Osteoblast (primary cell): ENCODE data around the gene PSME2. TPM values are rescaled to one million over a fixed set of nuclear protein-coding genes. Genes with fewer than 3 reads are reported as not detected.

Source experiments
- DNase-seq: peaks from one replicate; pipeline ENCODE4 v3.0.0; 2011; ENCODE audit warnings: low spot score, mixed read lengths; ENCODE audit not compliant: insufficient read length; ENCODE audit errors: missing footprints
- H2AFZ ChIP-seq: 2 replicates; pipeline ENCODE4 v1.6.0; 2011; ENCODE audit warnings: mild to moderate bottlenecking, low read length
- H3K27ac ChIP-seq: 2 replicates; pipeline ENCODE4 v1.5.1; 2011; ENCODE audit warnings: mild to moderate bottlenecking, low read depth, low read length, moderate library complexity
- H3K27me3 ChIP-seq: 2 replicates; pipeline ENCODE4 v1.6.0; 2012; ENCODE audit warnings: mild to moderate bottlenecking, control low read depth, inconsistent platforms, low read length, moderate library complexity; ENCODE audit not compliant: insufficient read depth
- H3K36me3 ChIP-seq: 2 replicates; pipeline ENCODE4 v1.5.1; 2011; ENCODE audit warnings: mild to moderate bottlenecking, low read length, control low read depth, moderate library complexity; ENCODE audit not compliant: insufficient read depth
- H3K4me1 ChIP-seq: 2 replicates; pipeline ENCODE4 v1.5.1; 2011; ENCODE audit warnings: mild to moderate bottlenecking, low read length, control low read depth, moderate library complexity; ENCODE audit not compliant: insufficient read depth
- H3K4me2 ChIP-seq: 2 replicates; pipeline ENCODE4 v1.6.0; 2011; ENCODE audit warnings: mild to moderate bottlenecking, low read length; ENCODE audit not compliant: insufficient read depth
- H3K4me3 ChIP-seq: fragments of 200-600 bp; sonication (generic); 3 replicates; pipeline ENCODE4 v1.5.1; 2012; ENCODE audit warnings: mild to moderate bottlenecking, low read length, inconsistent platforms; ENCODE audit not compliant: insufficient read depth
- H3K79me2 ChIP-seq: 2 replicates; pipeline ENCODE4 v1.6.0; 2012; ENCODE audit warnings: mild to moderate bottlenecking, low read length, control low read depth, inconsistent platforms; ENCODE audit not compliant: insufficient read depth
- H3K9me3 ChIP-seq: 2 replicates; pipeline ENCODE4 v1.5.1; 2011; ENCODE audit warnings: low read depth, low read length, control low read depth
- H4K20me1 ChIP-seq: 2 replicates; pipeline ENCODE4 v1.6.0; 2012; ENCODE audit warnings: mild to moderate bottlenecking, low read length, control low read depth; ENCODE audit not compliant: insufficient read depth
- total RNA-seq: library from RNA; depleted of rRNA; stranded (reverse); fragments of >200 nt; gene quantifications from 2 replicates; pipeline ENCODE4 v1.2.3, GENCODE V29; 2012
- TF ChIP-seq, protein P1 (sequence below): IDR thresholded peaks from 2 replicates; pipeline ENCODE4 v1.5.1; 2011; ENCODE audit warnings: mild to moderate bottlenecking, low read depth, low read length, moderate library complexity; ENCODE audit errors: extremely low read depth

Gene PSME2
- total RNA-seq, 1 donor, result 55.7 TPM

DNA sequence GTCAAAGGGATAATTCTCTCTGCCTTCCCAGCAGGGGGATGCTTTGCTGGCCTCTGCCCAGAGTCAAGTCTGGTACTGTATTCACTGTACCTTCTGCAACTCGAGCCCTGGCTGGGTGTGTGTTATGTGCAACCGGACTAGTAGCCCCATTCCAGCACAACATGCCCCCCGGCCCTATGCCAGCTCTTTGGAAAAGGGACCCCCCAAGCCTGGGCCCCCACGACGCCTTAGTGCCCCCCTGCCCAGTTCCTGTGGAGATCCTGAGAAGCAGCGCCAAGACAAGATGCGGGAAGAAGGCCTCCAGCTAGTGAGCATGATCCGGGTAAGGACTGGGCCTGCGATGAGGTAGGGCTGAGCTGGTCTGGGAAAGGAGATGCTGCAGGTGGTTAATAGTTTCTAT lies 4.2 kb upstream of the PSME2 start:
- peaks cover 35% of the 10 kb centered on the region for H3K79me2 ChIP-seq
- H3K4me2 ChIP-seq, result no peak overlapping the region
- H4K20me1 ChIP-seq, result peaks cover 11% of the 10 kb centered on the region
- H3K9me3 ChIP-seq, result no peaks in the 10 kb centered on the region
- peaks cover 51% of the 10 kb centered on the region for H3K36me3 ChIP-seq
- no peak for DNase-seq
- peaks cover 15% of the 10 kb centered on the region for H3K4me1 ChIP-seq
- H3K27ac ChIP-seq, result no peak overlapping the region
- H3K27me3 ChIP-seq, result no peaks in the 10 kb centered on the region
- no peak overlapping the region for H2AFZ ChIP-seq
- TF ChIP-seq, protein P1, sequence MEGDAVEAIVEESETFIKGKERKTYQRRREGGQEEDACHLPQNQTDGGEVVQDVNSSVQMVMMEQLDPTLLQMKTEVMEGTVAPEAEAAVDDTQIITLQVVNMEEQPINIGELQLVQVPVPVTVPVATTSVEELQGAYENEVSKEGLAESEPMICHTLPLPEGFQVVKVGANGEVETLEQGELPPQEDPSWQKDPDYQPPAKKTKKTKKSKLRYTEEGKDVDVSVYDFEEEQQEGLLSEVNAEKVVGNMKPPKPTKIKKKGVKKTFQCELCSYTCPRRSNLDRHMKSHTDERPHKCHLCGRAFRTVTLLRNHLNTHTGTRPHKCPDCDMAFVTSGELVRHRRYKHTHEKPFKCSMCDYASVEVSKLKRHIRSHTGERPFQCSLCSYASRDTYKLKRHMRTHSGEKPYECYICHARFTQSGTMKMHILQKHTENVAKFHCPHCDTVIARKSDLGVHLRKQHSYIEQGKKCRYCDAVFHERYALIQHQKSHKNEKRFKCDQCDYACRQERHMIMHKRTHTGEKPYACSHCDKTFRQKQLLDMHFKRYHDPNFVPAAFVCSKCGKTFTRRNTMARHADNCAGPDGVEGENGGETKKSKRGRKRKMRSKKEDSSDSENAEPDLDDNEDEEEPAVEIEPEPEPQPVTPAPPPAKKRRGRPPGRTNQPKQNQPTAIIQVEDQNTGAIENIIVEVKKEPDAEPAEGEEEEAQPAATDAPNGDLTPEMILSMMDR, result no peak
- no peak overlapping the region for H3K4me3 ChIP-seq

- Histone ChIP-seq H3K4me2 (no peak overlapping the region), H2AFZ (no peak overlapping the region), H3K9me3 (no peaks in the 10 kb centered on the region), H3K4me1 (peaks cover 20% of the 10 kb centered on the region), H3K4me3 (no peak overlapping the region), H3K27me3 (no peaks in the 10 kb centered on the region), H3K79me2 (peaks cover 40% of the 10 kb centered on the region), H4K20me1 (peaks cover 11% of the 10 kb centered on the region), H3K36me3 (peaks cover 46% of the 10 kb centered on the region), H3K27ac (no peak overlapping the region)
- TF ChIP-seq, protein P1, result no peak
- DNase-seq, result peak; percentile 58
These were observed 3.7 kb upstream of the PSME2 start for GRCh38 chr14:24150061-24150460.

DNA sequence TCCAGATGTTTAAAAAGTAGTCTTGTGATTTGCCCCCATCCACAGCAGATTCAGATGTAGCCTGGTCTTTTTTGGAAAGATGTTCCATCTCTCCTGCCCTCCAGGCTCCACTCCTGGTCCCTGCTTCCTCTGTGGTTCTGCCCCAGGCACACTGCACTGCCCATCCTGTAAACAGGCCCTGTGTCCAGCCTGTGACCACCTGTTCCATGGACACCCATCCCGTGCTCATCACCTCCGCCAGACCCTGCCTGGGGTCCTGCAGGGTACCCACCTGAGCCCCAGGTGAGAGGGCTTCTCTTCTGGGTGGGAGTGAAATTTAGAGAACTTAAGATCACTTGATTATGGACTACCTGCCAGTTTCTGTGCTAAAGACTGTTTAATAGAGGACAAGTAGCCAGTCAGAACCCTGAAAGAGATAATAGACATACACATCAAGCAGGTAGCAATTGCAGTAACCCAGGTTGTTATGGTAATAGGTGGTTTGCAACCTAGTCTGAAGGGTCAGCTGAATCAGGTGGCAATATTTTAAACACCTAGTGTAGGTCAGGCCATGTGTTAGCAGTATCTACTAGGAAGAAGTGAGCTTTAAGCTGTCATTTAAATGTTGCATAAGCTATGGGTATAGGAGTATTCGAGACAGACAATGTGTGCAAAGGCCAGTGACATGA lies 3.0 kb upstream of the PSME2 start:
- Histone ChIP-seq H3K36me3 (peaks cover 42% of the 10 kb centered on the region), H3K79me2 (peaks cover 46% of the 10 kb centered on the region)
- TF ChIP-seq, protein P1, result no peak

DNA sequence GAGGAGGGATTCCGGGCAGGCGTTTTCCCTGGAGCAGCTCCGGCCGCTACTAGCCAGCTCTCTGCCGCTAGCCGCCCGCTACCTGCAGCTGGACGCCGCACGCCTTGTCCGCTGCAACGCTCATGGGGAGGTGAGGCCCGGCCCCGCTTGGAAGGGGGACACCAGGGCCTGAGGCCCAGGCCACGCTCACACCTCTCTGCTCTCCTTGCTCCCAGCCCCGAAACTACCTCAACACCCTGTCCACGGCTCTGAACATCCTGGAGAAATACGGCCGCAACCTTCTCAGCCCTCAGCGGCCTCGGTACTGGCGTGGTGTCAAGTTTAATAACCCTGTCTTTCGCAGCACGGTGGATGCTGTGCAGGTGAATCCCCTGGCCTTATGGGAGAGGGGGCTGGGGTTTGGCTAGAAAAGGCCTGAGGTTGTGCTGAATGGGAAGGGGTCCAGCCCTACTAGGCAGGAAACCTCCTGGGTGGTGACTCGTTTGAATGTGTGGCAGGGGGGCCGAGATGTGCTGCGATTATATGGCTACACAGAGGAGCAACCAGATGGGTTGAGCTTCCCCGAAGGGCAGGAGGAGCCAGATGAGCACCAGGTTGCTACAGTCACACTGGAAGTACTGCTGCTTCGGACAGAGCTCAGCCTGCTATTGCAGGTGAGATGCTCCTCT lies 1.5 kb upstream of the PSME2 start:
- Histone ChIP-seq H3K9me3 (no peaks in the 10 kb centered on the region), H2AFZ (peak overlapping the region; percentile 42)

More for the DNA sequence above, 3.0 kb upstream of the PSME2 start:
- H3K4me3 ChIP-seq, result no peak overlapping the region
- no peak overlapping the region for H2AFZ ChIP-seq
- H3K4me1 ChIP-seq, result peaks cover 25% of the 10 kb centered on the region
- no peak overlapping the region for H3K27ac ChIP-seq
- peak; percentile 25 for DNase-seq
- no peak overlapping the region for H3K4me2 ChIP-seq
- no peaks in the 10 kb centered on the region for H3K27me3 ChIP-seq
- H3K9me3 ChIP-seq, result no peaks in the 10 kb centered on the region
- peaks cover 11% of the 10 kb centered on the region for H4K20me1 ChIP-seq

More for the DNA sequence above, 1.5 kb upstream of the PSME2 start:
- Histone ChIP-seq H3K27me3 (no peaks in the 10 kb centered on the region), H3K36me3 (peaks cover 46% of the 10 kb centered on the region), H3K27ac (peak overlapping the region; percentile 62), H3K79me2 (peaks cover 53% of the 10 kb centered on the region), H4K20me1 (peaks cover 11% of the 10 kb centered on the region), H3K4me3 (peak overlapping the region; percentile 84), H3K4me2 (peak overlapping the region; percentile 82), H3K4me1 (peaks cover 41% of the 10 kb centered on the region)
- TF ChIP-seq, protein P1, result no peak
- DNase-seq, result peak; percentile 78
